Stimulated activated CD4-positive, alpha-beta T cell treated with anti-CD3 and anti-CD28 coated beads, Interleukin-1b, Interleukin-23, amount 100 ng/mL, for 48 hours (primary cell): ENCODE data around the gene MAP3K8.
"Not testable (repeated sequence)": the region's sequence is repeated elsewhere in the genome, so short reads cannot be mapped to it uniquely, and the experiment has no call there.

Experiments
- DNase-seq: peaks from one replicate; pipeline ENCODE4 v3.0.0-alpha.2; 2020

MAP3K8 gene

DNA sequence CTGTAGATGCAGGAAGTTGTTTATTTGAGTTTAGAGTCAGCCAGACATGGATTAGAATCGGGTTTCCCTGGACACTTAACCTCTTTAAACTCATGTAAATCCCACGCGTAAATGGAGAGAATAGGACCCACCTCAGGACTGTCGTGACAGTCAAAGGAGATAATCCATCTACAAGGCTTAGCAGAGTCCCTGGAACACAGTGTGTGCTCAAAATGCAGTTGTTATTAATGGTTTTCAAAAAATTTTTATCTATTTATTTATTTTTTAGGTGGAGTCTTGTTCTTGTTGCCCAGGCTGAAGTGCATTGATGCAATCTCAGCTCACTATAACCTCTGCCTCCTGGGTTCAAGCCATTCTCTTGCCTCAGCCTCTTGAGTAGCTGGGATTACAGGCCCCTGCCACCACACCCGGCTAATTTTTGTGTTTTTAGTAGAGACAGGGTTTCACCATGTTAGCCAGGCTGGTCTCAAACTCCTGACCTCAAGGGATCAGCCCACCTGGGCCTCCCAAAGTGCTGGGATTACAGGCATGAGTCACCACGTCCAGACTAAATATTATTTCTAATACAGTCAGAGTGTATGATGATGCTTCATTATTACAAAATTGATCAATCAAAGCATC, 10.2 kb upstream of the MAP3K8 start:
- DNase-seq: not testable (repeated sequence)

DNA sequence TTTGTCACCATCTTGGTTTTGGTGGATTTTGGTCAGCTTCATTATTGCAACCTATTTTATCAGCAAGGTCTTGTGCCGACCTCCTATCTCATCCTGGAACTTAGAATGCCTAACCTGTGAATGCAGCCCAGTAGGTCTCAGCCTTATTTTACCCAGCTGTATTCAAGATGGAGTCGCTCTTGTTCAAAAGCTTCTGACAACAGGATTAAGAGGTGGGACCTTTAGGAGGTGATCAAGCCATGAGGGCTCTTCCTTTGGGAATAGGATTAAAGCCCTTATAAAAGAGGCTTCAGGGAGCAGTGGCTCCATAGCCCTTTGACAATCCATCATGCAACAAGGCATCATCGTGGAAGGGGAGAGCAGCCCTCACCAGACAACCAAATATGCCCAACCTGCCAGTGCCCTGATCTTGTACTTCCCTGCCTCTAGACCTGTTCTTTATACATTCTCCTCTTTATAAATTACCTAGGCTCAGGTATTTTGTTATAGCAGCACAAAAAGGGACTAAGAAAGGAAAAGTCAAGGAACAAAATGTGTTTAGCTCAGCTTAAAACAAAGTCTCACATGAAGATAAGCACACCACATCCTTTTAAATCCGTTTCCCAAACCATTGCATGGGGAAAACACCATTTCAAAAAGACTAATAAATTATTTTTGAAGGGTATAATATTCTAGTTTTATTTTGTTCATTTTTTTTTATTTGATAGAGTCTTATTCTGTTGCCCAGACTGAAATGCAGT, 8.5 kb upstream of the MAP3K8 start:
- DNase-seq: no peak

- no peak for DNase-seq
These were observed 3.3 kb upstream of the MAP3K8 start for GRCh38 chr10:30430544-30431298.

- DNase-seq: no peak
These were observed 2.5 kb upstream of the MAP3K8 start for GRCh38 chr10:30431435-30431911.

- DNase-seq: no peak
These were observed 1.2 kb upstream of the MAP3K8 start for GRCh38 chr10:30432622-30433305.

DNA sequence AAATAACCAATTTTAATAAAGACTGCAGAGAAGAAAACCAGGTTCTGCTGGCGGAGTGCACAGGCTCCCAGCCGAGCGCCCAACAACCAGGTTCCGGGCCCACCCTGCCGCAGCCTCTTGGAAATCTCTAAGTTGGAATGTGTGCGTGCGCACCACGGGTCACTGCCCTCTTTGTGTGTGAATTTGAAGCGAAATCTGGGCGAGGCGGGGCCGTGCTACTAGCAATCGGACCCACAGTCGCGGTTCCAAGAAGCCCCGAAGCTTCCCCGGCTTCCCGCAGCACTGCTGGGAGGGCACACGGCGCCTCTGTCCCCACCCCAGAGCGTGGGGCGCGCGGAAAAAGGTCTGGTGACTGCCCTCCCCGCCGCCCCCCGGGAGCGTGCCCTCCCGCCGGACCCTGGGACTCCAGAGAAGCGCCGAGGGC, 666 bp upstream of the MAP3K8 start:
- peak; percentile 25 for DNase-seq

GRCh38 chr10:30434273-30435072, 489 bp downstream of the MAP3K8 start:
- DNase-seq: peak; percentile 65

GRCh38 chr10:30435073-30435422, 1.1 kb downstream of the MAP3K8 start:
- DNase-seq: no peak

DNA sequence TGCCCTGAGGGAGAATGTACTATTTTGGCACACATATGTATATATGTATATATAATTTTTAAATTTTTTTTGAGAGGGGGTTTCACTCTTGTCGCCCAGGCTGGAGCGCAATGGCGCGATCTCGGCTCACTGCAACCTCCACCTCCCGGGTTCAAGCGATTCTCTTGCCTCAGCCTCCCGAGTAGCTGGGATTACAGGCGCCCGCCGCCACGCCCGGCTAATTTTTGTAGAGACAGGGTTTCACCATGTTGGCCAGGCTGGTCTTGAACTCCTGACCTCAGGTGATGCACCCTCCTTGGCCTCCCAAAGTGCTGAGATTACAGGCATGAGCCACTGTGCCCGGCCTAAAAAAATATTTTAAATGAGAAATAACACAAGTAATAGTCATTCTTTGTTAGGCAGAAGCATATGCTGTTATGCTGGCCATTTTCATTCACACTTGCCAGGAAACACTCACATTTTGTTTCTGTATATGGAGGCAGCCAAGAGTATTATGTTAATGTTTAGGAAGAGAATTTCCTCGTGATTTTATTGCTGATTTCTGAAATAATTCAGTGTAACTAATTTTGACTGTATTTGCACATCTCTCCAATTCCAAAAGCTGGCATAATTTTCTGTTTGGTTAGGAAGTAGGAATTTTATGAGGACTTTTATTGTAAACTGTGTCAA, 1.6 kb downstream of the MAP3K8 start:
- not testable (repeated sequence) for DNase-seq

DNA sequence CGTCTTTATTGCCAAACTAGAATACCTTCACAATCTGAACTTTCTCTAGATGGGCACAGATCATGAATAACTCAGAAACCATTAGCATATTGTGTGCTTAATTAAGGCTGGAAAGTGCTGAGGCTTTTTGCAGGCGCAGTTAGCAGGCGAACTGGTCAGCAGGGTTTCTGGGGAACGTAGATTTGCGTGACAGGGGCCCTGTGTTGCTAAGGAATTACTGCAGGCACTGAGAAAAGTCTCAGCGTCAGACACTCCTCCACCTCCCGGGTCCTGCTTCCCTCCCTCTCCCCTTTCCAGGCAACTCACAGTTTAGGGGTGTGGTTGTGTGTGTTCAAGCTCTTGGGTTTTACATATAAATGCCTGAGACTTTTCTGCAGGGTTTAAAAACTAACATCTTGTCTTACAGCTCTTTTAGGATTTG, 2.2 kb downstream of the MAP3K8 start:
- DNase-seq: no peak

- DNase-seq: no peak
These were observed 2.7 kb downstream of the MAP3K8 start for GRCh38 chr10:30436671-30437030.

DNA sequence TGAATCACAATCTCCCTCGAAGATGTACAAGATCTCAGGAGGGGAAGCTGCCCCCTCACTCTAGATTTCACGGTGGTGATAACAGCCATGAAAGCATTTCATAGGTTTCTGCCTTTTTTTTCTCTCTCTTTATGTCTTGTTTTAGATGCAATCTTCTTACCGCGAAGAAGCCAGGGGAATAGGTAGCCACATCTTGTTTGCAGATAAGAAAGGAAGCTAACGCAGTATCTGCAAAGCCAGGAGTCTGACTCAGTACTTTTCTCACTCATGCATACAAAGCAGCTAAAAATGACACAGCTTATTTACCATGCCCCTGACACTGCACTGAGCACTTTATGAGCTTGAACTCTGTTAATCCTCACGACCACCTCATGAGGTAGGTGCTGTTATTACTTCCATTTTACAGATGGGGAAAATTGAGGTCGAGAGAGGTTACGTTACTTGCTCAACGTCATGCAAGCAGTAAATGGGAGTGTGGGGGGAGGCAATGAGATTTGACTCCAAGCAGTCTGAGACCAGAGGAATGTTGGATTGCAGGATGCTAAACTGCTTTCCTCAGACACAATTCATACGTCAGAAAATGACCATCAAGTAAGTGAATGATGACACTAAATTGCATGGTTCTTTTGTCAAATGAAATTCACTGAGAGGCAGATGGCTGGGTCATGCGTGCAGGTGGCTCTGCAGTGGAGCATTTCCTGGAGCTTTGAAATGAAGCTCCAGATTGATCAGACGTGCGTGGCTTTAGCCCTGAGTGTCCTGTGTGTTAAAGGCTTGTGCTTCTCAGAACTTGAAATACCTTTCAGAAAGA, 3.3 kb downstream of the MAP3K8 start:
- DNase-seq: peak; percentile 53

DNA sequence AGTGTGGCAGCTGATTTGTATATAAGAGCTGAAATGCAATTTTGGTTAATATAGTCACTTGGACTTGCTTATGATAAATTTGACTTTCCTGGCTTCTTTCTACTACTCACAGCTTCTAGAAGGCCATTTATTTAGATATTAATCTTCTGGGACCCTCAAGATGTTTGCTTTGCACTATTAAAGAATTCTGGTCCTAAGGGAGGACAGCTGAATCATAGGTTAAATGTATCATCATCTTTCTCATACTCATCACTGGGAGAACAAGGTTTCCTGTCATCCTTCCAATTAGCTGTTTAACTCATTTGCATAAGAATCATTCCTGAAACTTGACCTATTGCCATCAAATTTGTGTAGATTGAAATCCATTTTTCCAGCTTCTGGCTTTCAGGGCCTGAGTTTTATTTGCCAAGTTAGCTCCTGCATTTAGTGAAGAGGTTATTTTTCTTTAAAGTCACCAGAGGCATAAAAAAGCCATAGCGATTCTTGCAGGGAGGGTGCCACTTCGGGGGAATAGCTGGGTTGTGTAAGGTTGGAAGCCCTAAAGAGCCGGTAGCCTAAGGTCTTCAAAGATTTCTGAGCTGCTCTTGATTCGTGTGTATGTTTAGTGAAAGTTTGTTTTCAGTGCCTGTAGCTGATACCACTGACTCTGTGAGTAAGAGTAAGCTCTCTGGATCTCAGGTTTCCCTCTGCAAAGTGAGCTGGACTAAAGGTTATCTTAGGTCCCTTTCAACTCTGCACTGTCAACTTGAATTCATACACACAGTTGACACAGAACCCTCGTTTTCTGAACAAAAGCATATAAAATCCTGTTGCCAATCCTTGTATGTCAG, 4.3 kb downstream of the MAP3K8 start:
- no peak for DNase-seq

GRCh38 chr10:30439931-30440330, 5.9 kb downstream of the MAP3K8 start:
- no peak for DNase-seq

GRCh38 chr10:30442019-30442606, 8.1 kb downstream of the MAP3K8 start:
- DNase-seq: no peak

- DNase-seq: no peak
These were observed 9.1 kb downstream of the MAP3K8 start for GRCh38 chr10:30443049-30443448.

GRCh38 chr10:30445711-30446110, 11.7 kb downstream of the MAP3K8 start:
- DNase-seq: no peak

- DNase-seq: no peak
These were observed 13.3 kb downstream of the MAP3K8 start for GRCh38 chr10:30447125-30447799.

- no peak for DNase-seq
These were observed 14.1 kb downstream of the MAP3K8 start for GRCh38 chr10:30448092-30448491.
